ENCODE data around the gene ATP5F1E.

The ATP5F1E gene

GRCh38 chr20:59004763-59005522, 27.2 kb downstream of the ATP5F1E start:
- DNase-seq = no peak

GRCh38 chr20:59004493-59004762, 27.7 kb downstream of the ATP5F1E start:
- no peak for DNase-seq

GRCh38 chr20:59003836-59004492, 28.2 kb downstream of the ATP5F1E start:
- DNase-seq = no peak

- DNase-seq = no peak
Observed at GRCh38 chr20:59002874-59003399, 29.2 kb downstream of the ATP5F1E start.

DNA sequence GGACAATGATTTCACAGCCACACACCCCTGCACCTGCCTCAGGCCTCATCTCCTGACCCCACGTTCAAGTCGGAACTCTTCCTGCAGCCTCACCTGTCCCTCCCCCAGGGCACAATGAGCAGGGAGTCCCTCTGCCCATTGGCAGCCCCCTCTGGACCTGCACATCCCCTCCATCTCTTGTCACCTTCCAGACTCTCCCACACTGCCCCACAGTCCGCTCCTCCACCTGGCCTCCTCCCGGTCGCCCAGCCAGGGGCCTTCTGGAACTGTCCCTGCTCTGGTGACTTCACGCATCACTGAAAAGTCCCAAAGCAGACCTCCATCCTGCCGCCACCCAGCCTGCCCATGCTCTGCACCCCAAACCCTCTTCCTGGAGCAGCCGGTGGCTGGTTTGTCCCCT, 29.7 kb downstream of the ATP5F1E start:
- DNase-seq = no peak

- no peak for DNase-seq
Observed at GRCh38 chr20:59001449-59002171, 30.5 kb downstream of the ATP5F1E start.

- no peak for DNase-seq
Observed at GRCh38 chr20:59001068-59001448, 31.1 kb downstream of the ATP5F1E start.

DNA sequence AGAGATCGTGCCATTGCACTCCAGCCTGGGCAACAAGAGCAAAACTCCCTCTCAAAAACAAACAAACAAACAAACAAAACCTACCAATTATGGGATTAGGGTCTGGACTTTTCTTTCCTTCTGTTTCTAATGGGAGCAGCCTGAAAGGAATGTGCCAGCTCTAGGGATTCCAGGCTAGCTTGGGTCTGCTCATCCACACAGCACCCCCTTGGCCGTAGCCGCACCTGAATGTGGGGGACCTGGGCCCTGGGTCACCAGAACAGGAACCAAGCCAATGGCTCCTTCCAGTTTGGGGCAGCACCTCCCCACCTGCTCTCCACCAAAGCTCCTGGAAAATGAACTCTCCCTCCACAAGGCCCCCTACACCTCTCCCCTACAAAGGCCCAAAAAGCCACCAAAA, 31.8 kb downstream of the ATP5F1E start:
- no peak for DNase-seq

GRCh38 chr20:58998656-58999055, 33.5 kb downstream of the ATP5F1E start:
- DNase-seq = no peak

GRCh38 chr20:58997141-58997770, 34.9 kb downstream of the ATP5F1E start:
- DNase-seq = no peak

DNA sequence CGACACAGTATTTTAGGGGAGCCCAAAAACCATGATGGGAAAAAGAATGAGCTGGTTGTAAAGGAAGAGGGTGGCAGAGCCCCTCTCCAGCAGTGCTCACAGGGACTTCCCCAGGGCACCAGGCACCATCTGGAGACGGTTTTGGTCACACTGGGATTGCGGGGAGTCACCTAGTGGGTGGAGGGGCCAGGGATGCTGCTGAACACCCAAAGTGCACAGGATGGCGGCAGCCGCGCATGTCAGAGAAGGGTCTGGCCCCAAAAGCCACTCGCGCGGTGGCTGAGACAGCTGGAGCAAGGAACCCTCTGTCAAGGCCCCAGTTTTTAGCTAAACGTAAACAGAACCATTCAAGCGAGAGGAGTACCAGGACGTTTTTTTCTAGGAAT, 35.9 kb downstream of the ATP5F1E start:
- DNase-seq = no peak

DNA sequence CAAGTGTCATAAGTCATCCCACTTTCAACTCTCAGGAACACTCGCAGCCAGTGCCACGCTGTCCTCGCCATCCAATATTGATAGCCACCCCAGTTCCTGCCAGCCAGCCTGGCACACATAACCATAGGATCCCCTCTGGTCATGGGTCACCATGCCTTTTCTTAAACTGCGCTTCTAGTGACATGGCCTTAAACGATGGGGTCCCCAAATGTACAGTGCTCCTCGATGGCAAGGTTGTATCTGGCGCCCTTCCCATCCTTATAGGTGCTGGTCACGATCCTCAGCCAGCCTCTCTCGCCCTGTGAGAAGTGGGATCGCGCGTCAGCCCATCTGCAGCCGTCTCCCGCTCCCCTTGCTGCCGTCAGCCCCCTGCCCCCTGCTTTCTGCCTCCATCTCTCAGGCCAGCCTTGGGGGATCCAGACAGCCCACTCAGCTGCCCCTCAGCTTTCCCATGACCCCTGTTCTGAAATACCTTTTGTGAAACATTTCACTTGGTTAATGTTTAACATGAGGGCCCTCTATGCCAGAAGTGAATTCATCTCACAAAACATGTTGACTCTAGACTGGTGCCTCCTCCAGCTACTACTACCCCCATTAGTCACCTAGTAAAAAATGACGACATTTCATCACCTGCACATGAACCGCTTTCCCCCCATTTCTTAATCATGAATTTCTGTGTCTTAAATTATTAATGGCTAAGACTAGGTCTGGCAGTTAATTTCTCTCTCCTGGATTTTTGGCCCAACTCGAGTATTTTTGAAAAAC, 36.5 kb downstream of the ATP5F1E start:
- no peak for DNase-seq

GRCh38 chr20:58994390-58995159, 37.6 kb downstream of the ATP5F1E start:
- no peak for DNase-seq

DNA sequence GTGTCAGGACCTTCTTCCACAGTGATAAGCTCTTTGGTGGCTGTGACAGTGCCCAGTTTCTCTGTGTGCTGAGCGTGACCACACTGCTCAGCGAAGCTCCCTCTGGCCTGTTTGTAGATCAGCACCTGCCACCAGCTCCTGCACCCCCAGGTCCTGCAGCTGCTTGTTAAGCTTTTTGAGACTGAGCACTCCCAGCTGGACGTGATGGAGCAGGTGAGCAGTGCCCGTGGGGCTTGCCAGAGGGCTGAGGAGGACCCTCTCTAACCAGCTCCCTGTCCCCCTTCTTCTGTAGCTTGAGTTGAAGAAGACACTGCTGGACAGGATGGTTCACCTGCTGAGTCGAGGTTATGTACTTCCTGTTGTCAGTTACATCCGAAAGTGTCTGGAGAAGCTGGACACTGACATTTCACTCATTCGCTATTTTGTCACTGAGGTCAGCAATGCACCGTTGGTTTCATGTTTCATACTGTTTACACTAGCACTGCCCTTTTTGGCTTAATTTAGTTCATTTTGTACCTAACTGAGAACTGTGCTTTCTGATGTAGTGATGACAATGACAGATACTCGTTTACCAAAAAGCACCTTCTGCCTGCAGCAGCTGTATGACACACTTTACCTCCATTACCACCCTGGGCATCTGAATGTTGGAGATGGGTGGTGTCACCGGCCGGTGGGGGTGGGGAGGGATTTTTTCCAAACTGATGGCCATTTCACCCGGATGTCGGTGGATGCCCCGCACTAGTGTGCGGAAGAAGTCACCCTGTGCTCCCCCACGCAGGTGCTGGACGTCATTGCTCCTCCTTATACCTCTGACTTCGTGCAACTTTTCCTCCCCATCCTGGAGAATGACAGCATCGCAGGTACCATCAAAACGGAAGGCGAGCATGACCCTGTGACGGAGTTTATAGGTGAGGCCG, 38.5 kb downstream of the ATP5F1E start:
- no peak for DNase-seq

DNA sequence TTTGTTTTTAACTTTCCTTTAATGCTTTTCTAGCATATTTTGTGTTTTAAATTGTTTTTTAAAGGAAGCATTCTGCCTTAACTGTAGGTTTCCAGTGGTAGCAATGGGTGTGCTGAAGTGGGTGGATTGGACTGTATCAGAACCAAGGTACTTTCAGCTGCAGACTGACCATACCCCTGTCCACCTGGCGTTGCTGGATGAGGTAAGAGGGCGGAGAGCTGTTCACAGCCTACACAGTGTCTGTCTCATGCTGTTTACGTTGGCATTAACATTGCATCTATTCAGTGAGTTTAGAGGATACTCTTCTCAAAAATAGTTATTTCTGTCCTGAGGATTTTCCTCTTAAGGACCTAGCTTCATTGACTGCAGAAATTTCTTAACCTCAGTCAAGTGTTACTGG, 39.2 kb downstream of the ATP5F1E start:
- no peak for DNase-seq

GRCh38 chr20:58991715-58992114, 40.4 kb downstream of the ATP5F1E start:
- no peak for DNase-seq

GRCh38 chr20:58990651-58991445, 41.3 kb downstream of the ATP5F1E start:
- DNase-seq = no peak

- DNase-seq = no peak
Observed at GRCh38 chr20:58989196-58989595, 42.9 kb downstream of the ATP5F1E start.

DNA sequence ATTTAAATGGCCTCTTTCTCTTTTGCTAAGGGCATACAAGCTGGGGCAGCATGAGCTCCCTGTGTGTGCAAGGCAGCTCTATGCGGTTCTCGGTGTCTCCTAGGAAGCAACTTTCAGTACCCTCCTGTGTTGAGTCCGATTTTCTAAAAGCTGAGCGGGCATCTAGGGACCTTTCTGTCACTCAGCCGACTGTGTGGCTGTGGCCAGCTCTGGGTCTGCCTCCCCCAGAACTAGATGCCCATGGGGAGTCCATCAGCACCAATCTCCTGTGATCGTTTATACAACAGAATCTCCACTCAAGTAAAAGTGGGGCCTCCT, 43.6 kb downstream of the ATP5F1E start:
- DNase-seq = no peak

Data from amniotic stem cell (primary cell).